SU-DHL-6 (cell line): ENCODE measurements around the gene CGB3.

ENCODE experiments used
- H2AFZ ChIP-seq: fragments of 200-600 bp; sonication (generic); 2 replicates; pipeline ENCODE4 v1.6.1; 2014; ENCODE audit warnings: low read depth, mild to moderate bottlenecking, moderate library complexity, mixed read lengths, antibody characterized with exemption, low read length; ENCODE audit not compliant: severe bottlenecking
- H3F3A ChIP-seq: fragments of 200-600 bp; shearing (Covaris generic); 2 replicates; pipeline ENCODE4 v1.6.0; 2016; ENCODE audit warnings: antibody characterized with exemption, mild to moderate bottlenecking; ENCODE audit not compliant: insufficient read depth
- H3K27ac ChIP-seq: fragments of 200-600 bp; sonication (generic); 2 replicates; pipeline ENCODE4 v1.5.1; 2016; ENCODE audit warnings: low read depth, mild to moderate bottlenecking, low read length, moderate library complexity, mixed read lengths
- H3K27me3 ChIP-seq: fragments of 200-600 bp; sonication (generic), shearing (Covaris generic); 2 replicates; pipeline ENCODE4 v1.6.0; 2014; ENCODE audit warnings: mild to moderate bottlenecking, low read length
- H3K36me3 ChIP-seq: fragments of 200-600 bp; sonication (generic); 2 replicates; pipeline ENCODE4 v1.6.1; 2014; ENCODE audit warnings: mild to moderate bottlenecking, low read length, mixed read lengths
- H3K4me2 ChIP-seq: fragments of 300-600, 200-600 bp; shearing (Covaris generic), sonication (generic); 2 replicates; pipeline ENCODE4 v1.6.0; 2014; ENCODE audit warnings: low read length, low read depth, mild to moderate bottlenecking; ENCODE audit not compliant: poor library complexity, severe bottlenecking
- H3K4me3 ChIP-seq: fragments of 200-600 bp; sonication (generic); 2 replicates; pipeline ENCODE4 v1.5.1; 2014; ENCODE audit warnings: antibody characterized with exemption, low read length, mild to moderate bottlenecking, mixed read lengths; ENCODE audit not compliant: insufficient read depth, poor library complexity, severe bottlenecking
- H3K79me2 ChIP-seq: fragments of 200-600 bp; sonication (generic); 2 replicates; pipeline ENCODE4 v1.6.1; 2014; ENCODE audit warnings: mild to moderate bottlenecking, low read length, moderate library complexity; ENCODE audit not compliant: insufficient read depth
- H3K9ac ChIP-seq: fragments of 200-600 bp; sonication (generic); 2 replicates; pipeline ENCODE4 v1.7.0; 2014; ENCODE audit warnings: mild to moderate bottlenecking, low read length
- H3K9me2 ChIP-seq: fragments of 200-600 bp; sonication (generic); replicated peaks from 2 replicates; pipeline ENCODE4 v1.6.1; 2014; ENCODE audit warnings: low read length; ENCODE audit not compliant: insufficient read depth
- H3K9me3 ChIP-seq: fragments of 200-600 bp; sonication (generic); 2 replicates; pipeline ENCODE4 v1.6.1; 2014; ENCODE audit warnings: low read length, mixed read lengths; ENCODE audit not compliant: insufficient read depth
- H4K20me1 ChIP-seq: fragments of 200-600 bp; sonication (generic); 2 replicates; pipeline ENCODE4 v1.6.1; 2014; ENCODE audit warnings: low read depth, mild to moderate bottlenecking, antibody characterized with exemption, low read length, moderate library complexity, mixed read lengths
- CTCF ChIP-seq: fragments of 200-600 bp; sonication (generic); IDR thresholded peaks from one replicate; pipeline ENCODE4 v1.5.1; 2017; ENCODE audit warnings: antibody characterized with exemption, mild to moderate bottlenecking, low read length, moderate library complexity; ENCODE audit not compliant: insufficient read depth, poor library complexity, severe bottlenecking
- EZH2phosphoT487 ChIP-seq: fragments of 200-600 bp; sonication (generic), shearing (Covaris generic); conservative IDR thresholded peaks from 2 replicates; pipeline ENCODE4 v1.6.1; 2018; ENCODE audit warnings: mild to moderate bottlenecking, antibody characterized with exemption, low read length, moderate library complexity, mixed read lengths

CGB3 gene

GRCh38 chr19:49067554-49067953 lies 43.4 kb upstream of the CGB3 start:
- Histone ChIP-seq H3K9ac (no peak overlapping the region), H2AFZ (no peak overlapping the region), H3K27ac (no peak overlapping the region), H3K36me3 (no peaks in the 10 kb centered on the region), H3K27me3 (no peaks in the 10 kb centered on the region), H3K79me2 (no peaks in the 10 kb centered on the region), H3K9me2 (no peaks in the 10 kb centered on the region), H4K20me1 (no peaks in the 10 kb centered on the region), H3F3A (no peaks in the 10 kb centered on the region), H3K4me3 (no peak overlapping the region), H3K4me2 (no peak overlapping the region), H3K9me3 (no peaks in the 10 kb centered on the region)
- TF ChIP-seq CTCF: no peak
- TF ChIP-seq EZH2phosphoT487: no peak

DNA sequence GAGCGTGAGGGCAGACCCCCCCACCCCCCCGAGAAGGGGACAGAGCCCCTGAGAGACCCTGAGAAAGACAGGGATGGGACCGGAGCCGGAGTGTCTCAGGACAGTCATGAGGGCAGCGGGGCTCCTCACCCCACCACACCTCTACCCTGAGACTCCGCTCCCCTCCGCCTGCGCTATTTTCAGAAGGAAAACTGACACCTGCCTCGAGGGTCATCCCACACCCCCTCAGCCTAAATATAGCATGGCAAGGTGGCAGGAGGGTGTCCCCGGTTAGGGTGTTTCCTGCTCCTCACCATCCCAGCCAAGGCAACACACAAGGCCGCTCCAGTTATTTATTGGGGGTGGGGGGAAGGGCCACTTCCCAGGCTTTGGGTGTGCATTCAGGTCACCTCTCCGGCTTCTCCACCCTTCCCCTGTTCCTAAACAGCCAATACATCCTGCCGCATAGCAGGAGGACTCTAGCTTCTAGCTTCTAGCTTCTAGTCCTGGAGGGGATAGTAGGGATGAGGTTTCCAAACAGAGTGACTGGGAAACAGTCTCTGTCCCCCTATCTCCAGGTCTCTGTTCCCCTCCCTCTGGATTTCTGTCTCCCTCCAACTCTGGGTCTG lies 41.9 kb upstream of the CGB3 start:
- no peaks in the 10 kb centered on the region for H3F3A ChIP-seq
- H3K79me2 ChIP-seq: no peaks in the 10 kb centered on the region
- TF ChIP-seq EZH2phosphoT487: no peak
- TF ChIP-seq CTCF: no peak
- H3K27me3 ChIP-seq: no peaks in the 10 kb centered on the region
- no peaks in the 10 kb centered on the region for H4K20me1 ChIP-seq
- H3K9me3 ChIP-seq: no peaks in the 10 kb centered on the region
- H2AFZ ChIP-seq: no peak overlapping the region
- no peaks in the 10 kb centered on the region for H3K9me2 ChIP-seq
- H3K4me3 ChIP-seq: no peak overlapping the region
- no peak overlapping the region for H3K4me2 ChIP-seq
- no peak overlapping the region for H3K27ac ChIP-seq
- no peak overlapping the region for H3K9ac ChIP-seq
- no peaks in the 10 kb centered on the region for H3K36me3 ChIP-seq

DNA sequence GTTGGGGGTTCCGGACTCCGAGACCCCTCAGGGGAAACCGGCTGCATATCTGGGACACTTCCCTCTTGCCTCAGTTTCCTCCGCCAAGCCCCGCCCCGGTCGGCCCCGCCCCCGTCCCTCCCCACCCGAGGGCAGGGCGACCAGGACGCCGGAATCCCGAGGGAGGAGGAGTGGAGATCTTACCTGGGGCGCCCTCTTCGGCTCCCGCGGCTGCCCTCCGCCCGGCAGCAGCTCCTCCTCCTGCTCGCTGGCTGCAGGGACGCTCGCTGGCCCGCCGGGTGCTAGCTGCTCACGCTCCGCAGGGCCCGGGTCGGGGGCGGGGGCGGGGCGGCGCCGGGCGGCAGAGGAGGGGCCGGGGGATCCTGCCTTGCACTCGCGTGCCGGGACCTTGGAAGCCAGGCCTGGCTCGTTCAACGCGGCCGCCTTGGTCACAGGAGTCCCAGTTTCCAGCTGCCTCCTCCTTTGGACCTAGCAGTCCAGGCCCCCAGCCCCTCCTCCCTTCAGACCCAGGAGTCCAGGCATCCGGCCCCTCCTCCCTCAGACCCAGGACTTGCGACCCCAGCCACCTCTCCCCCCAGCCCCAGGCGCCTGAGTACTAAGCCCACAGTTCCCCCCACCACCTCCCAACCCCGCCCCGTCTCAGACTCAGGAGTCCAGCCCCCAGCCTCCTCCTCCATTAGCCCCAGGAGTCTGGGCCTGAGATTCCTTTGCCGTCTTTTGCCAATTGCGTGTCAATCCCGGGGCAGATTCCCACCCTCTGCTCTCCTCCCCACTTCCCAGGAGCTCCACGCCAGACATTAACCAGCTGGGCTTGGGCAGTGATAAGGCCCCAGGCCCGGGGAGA lies 40.9 kb upstream of the CGB3 start, which contains the start of gene NTF4:
Gene NTF4 (minus strand): TSS at position 51 of the 844 bp plus-strand sequence. CDS start 2,821 bp downstream, outside the sequence.
- Histone ChIP-seq H3K4me2 (no peak within 1 kb of the TSS), H3K79me2 (no peaks in the 10 kb centered on the region), H3K9me2 (no peaks in the 10 kb centered on the region), H4K20me1 (no peaks in the 10 kb centered on the region), H3F3A (no peaks in the 10 kb centered on the region), H3K27ac (no peak within 1 kb of the TSS), H3K9me3 (no peaks in the 10 kb centered on the region), H3K36me3 (no peaks in the 10 kb centered on the region), H3K9ac (no peak within 1 kb of the TSS), H3K4me3 (no peak within 1 kb of the TSS), H2AFZ (no peak within 1 kb of the TSS), H3K27me3 (no peaks in the 10 kb centered on the region)
- TF ChIP-seq EZH2phosphoT487: no peak
- TF ChIP-seq CTCF: no peak
